HEK293 (cell line): ENCODE results near the gene MASP2.

ENCODE experiments used
- BCL11A ChIP-seq: fragments of 450-650 bp; formaldehyde crosslinking; IDR thresholded peaks from 2 replicates; pipeline ENCODE4 v1.5.1; 2016; ENCODE audit warnings: low read depth, missing biosample characterization, missing genetic modification characterization
- CTCF ChIP-seq: fragments of 450-650 bp; formaldehyde crosslinking; IDR thresholded peaks from 2 replicates; pipeline ENCODE4 v1.5.1; 2016; ENCODE audit warnings: missing biosample characterization, missing genetic modification characterization
- GLI4 ChIP-seq: fragments of 450-650 bp; formaldehyde crosslinking; IDR thresholded peaks from 2 replicates; pipeline ENCODE4 v1.5.1; 2016; ENCODE audit warnings: missing biosample characterization, missing genetic modification characterization
- HOXA7 ChIP-seq: sonication (generic); formaldehyde crosslinking; IDR thresholded peaks from 2 replicates; pipeline ENCODE4 v1.8.1; 2022; ENCODE audit warnings: missing genetic modification reagents, borderline replicate concordance
- PBX3 ChIP-seq: sonication (generic); formaldehyde crosslinking; IDR thresholded peaks from 2 replicates; pipeline ENCODE4 v1.8.1; 2022; ENCODE audit warnings: mild to moderate bottlenecking, moderate library complexity, missing genetic modification reagents
- TCF7L2 ChIP-seq: IDR thresholded peaks from 2 replicates; pipeline ENCODE4 v1.6.1; 2011; ENCODE audit warnings: low read depth, mild to moderate bottlenecking, inconsistent platforms, low read length, moderate library complexity, borderline replicate concordance
- ZNF16 ChIP-seq: fragments of 450-650 bp; formaldehyde crosslinking; IDR thresholded peaks from 2 replicates; pipeline ENCODE4 v1.5.1; 2016; ENCODE audit warnings: low read depth, missing biosample characterization, missing genetic modification characterization
- ZNF354C ChIP-seq: fragments of 450-650 bp; formaldehyde crosslinking; IDR thresholded peaks from 2 replicates; pipeline ENCODE4 v1.5.1; 2016; ENCODE audit warnings: missing biosample characterization, missing genetic modification characterization, low read depth, borderline replicate concordance
- TF ChIP-seq, protein P1 (sequence below): fragments of 450-650 bp; formaldehyde crosslinking; IDR thresholded peaks from 2 replicates; pipeline ENCODE4 v1.5.1; 2017; ENCODE audit warnings: missing biosample characterization, mild to moderate bottlenecking, missing genetic modification characterization, moderate library complexity
- TF ChIP-seq, protein P2 (sequence below): fragments of 450-650 bp; formaldehyde crosslinking; IDR thresholded peaks from 2 replicates; pipeline ENCODE4 v1.5.1; 2016; ENCODE audit warnings: missing biosample characterization, missing genetic modification characterization

GRCh38 chr1:11067716-11068599 lies 20.9 kb upstream of the MASP2 start:
- TF ChIP-seq CTCF (tag by site-specific recombination) (no peak), TCF7L2 (no peak), ZNF16 (tag by site-specific recombination) (no peak), GLI4 (tag by site-specific recombination) (no peak), BCL11A (tag by site-specific recombination) (no peak), PBX3 (CRISPR knock-in tag) (no peak), HOXA7 (CRISPR knock-in tag) (no peak), ZNF354C (tag by site-specific recombination) (no peak)
- TF ChIP-seq, protein P1, sequence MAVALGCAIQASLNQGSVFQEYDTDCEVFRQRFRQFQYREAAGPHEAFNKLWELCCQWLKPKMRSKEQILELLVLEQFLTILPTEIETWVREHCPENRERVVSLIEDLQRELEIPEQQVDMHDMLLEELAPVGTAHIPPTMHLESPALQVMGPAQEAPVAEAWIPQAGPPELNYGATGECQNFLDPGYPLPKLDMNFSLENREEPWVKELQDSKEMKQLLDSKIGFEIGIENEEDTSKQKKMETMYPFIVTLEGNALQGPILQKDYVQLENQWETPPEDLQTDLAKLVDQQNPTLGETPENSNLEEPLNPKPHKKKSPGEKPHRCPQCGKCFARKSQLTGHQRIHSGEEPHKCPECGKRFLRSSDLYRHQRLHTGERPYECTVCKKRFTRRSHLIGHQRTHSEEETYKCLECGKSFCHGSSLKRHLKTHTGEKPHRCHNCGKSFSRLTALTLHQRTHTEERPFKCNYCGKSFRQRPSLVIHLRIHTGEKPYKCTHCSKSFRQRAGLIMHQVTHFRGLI (tag by site-specific recombination) = no peak
- TF ChIP-seq, protein P2, sequence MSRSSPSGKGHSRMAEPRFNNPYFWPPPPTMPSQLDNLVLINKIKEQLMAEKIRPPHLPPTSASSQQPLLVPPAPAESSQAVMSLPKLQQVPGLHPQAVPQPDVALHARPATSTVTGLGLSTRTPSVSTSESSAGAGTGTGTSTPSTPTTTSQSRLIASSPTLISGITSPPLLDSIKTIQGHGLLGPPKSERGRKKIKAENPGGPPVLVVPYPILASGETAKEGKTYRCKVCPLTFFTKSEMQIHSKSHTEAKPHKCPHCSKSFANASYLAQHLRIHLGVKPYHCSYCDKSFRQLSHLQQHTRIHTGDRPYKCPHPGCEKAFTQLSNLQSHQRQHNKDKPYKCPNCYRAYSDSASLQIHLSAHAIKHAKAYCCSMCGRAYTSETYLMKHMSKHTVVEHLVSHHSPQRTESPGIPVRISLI (tag by site-specific recombination) = no peak
